ENCODE measurements around the gene MYO1B. TPM values are rescaled to one million over a fixed set of nuclear protein-coding genes. Genes with fewer than 3 reads are reported as not detected.
A peak's percentile ranks its signal among the peaks of the same experiment; 100 is the strongest.

MYO1B gene
- total and polyA plus RNA-seq, 8 donors: 136 to 305 (median 197) TPM

DNA sequence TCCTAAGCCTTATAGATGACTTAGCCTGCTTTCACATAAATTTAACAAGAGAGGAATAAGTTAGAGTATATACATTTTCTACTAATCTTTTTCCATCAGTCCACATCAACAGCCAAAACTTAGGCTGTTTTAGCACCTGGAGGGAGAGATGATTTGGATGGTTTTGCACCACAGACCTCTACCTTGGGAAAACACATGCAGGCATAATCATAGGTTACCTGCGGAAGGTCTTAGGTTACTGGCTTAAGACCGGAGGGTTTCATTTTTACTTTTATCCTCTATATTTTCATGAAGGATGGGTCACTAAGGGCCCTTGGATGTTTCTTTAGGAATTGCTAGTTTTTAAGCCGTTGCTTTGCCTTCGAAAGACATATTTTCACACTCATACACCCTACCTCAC is 66.0 kb downstream of the MYO1B start:
- TF ChIP-seq, protein P1, sequence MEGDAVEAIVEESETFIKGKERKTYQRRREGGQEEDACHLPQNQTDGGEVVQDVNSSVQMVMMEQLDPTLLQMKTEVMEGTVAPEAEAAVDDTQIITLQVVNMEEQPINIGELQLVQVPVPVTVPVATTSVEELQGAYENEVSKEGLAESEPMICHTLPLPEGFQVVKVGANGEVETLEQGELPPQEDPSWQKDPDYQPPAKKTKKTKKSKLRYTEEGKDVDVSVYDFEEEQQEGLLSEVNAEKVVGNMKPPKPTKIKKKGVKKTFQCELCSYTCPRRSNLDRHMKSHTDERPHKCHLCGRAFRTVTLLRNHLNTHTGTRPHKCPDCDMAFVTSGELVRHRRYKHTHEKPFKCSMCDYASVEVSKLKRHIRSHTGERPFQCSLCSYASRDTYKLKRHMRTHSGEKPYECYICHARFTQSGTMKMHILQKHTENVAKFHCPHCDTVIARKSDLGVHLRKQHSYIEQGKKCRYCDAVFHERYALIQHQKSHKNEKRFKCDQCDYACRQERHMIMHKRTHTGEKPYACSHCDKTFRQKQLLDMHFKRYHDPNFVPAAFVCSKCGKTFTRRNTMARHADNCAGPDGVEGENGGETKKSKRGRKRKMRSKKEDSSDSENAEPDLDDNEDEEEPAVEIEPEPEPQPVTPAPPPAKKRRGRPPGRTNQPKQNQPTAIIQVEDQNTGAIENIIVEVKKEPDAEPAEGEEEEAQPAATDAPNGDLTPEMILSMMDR (IDR thresholded peaks at IDR 0.05): no peak
- ATAC-seq: no peak
- H3K4me3 ChIP-seq: no peak overlapping the region
- DNase-seq: no peak
- intact Hi-C loops (cut with DNase I): no loop called here
- H3K9me3 ChIP-seq: no peaks in the 10 kb centered on the region
- H3K4me1 ChIP-seq: peaks cover under 1 to 6% of the 10 kb centered on the region in 2 donors
- H3K36me3 ChIP-seq: no peaks in the 10 kb centered on the region
- no peaks in the 10 kb centered on the region for H3K27me3 ChIP-seq
- peak overlapping the region; percentile 9 to 20 for H3K27ac ChIP-seq

DNA sequence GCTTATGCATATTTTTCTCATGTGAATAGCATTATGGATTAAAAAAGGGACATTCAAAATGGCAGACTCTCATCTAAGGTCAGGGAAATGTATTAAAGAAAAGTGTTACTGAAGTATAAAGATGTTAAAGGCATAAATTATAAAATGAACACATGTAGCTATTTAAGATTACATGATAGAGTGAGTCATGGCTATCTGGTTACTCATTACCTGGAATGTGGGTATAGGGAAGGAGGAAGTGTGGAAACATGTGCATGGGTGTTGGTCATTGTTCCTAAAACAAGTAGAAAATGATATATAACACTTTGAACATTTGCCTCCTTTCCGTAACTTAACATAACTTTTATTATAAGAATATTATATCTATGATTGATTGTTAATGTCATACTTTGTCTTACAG is 66.4 kb downstream of the MYO1B start:
- no peaks in the 10 kb centered on the region for H3K9me3 ChIP-seq
- no peaks in the 10 kb centered on the region for H3K27me3 ChIP-seq
- TF ChIP-seq, protein P1 (IDR thresholded peaks at IDR 0.05): no peak
- peaks cover 4 to 6% of the 10 kb centered on the region in 2 donors for H3K4me1 ChIP-seq
- no peak overlapping the region for H3K4me3 ChIP-seq
- H3K27ac ChIP-seq: peak overlapping the region in 1 of 2 donors; percentile 9
- H3K36me3 ChIP-seq: no peaks in the 10 kb centered on the region
- DNase-seq (no peak), ATAC-seq (peak; percentile 82)
- intact Hi-C loops (cut with DNase I): no loop called here

DNA sequence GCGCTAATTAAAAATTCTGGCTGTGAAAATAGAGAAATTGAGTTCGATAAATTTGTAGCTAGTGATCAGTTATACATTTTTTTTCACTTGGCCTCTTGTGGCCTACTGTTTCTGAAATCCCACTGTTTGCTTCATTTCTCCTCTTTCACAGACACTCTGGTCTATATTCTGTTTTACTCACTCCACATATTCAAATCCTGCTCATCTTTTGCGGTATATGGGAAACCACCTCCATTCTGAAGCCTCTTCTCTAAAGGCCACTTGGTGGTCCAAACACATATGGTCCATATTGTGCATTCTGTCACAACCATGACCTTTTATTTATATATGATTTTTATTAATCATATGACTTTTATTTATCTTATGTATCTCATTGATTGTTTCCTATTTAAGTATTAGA is 67.0 kb downstream of the MYO1B start:
- DNase-seq: no peak
- Histone ChIP-seq H3K27me3 (no peaks in the 10 kb centered on the region), H3K27ac (peak overlapping the region in 1 of 2 donors; percentile 9), H3K9me3 (no peaks in the 10 kb centered on the region), H3K36me3 (no peaks in the 10 kb centered on the region), H3K4me1 (peaks cover 4 to 6% of the 10 kb centered on the region in 2 donors), H3K4me3 (no peak overlapping the region)
- TF ChIP-seq, protein P1 (IDR thresholded peaks at IDR 0.05): no peak
- intact Hi-C loops (cut with DNase I): no loop called here
- ATAC-seq: no peak

DNA sequence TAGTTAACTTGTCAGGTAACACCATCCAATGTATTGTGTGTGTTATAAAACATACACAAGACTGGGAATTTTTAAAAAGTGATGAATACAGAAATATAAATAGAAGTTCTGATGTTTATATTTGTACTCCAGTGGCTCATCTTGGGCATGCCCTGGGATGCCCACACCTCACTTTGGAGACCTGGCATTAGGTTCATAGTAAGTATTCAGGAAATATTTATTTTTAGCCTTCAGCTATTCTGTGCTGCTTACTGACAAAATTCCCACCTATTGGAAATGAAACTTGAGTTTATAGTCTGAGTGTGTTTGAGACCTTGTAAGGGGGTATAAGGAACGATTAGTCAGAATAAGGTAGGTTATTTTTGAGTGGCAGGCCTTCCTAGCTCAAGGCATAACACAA is 67.5 kb downstream of the MYO1B start:
- Histone ChIP-seq H3K27me3 (no peaks in the 10 kb centered on the region), H3K27ac (no peak overlapping the region), H3K4me3 (no peak overlapping the region), H3K36me3 (no peaks in the 10 kb centered on the region), H3K9me3 (no peaks in the 10 kb centered on the region), H3K4me1 (peaks cover 4 to 6% of the 10 kb centered on the region in 2 donors)
- TF ChIP-seq, protein P1 (IDR thresholded peaks at IDR 0.05): no peak
- intact Hi-C loops (cut with DNase I): no loop called here
- ATAC-seq: no peak
- no peak for DNase-seq

DNA sequence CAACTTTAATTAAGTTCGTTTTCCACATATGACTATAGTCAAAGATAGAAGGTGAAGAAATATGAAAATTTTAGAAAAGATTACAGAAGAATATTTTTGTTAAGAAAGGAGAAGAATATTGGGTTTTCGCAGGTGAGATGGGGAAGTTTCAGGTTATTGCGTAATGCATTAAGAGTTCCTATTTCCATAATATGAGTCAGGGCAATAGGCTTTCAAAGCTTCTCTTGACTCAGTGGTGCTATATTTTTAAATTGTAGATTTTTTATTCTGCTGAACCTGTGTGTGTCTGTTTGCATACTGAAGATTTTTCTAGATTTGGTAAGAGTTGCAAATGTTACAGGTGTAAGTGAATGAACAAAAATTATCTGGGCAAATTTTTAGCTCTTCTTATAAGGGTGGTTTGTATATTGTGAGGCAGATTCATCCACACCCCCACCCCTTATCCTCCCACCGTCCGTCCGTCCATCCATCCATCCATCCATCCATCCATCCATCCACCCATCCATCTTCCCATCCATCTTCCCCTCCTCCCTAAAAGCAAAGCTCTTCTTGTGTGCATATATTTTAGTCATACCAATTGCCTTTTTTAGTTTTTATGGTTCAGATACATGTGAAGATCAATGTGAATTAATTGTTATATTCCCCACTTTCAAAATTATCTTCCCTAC is 69.6 kb downstream of the MYO1B start:
- Histone ChIP-seq H3K27me3 (no peaks in the 10 kb centered on the region), H3K36me3 (no peaks in the 10 kb centered on the region), H3K4me3 (no peak overlapping the region), H3K27ac (no peak overlapping the region), H3K4me1 (peaks cover 17 to 25% of the 10 kb centered on the region in 2 donors), H3K9me3 (no peaks in the 10 kb centered on the region)
- intact Hi-C loops (cut with DNase I): no loop called here
- no peak for DNase-seq
- ATAC-seq: no peak
- TF ChIP-seq, protein P1 (IDR thresholded peaks at IDR 0.05): no peak

Measured in left lung (tissue), 10 donors.